ENCODE measurements around the gene LRTM2. TPM values are rescaled to one million over a fixed set of nuclear protein-coding genes. Genes with fewer than 3 reads are reported as not detected.

The LRTM2 gene
- total and polyA plus RNA-seq, 2 experiments from 2014 or later: not detected

- Histone ChIP-seq H3K79me2 (ENCODE audit: insufficient read depth) (no peaks in the 10 kb centered on the region), H3K4me1 (ENCODE audit: insufficient read depth) (no peaks in the 10 kb centered on the region), H3K4me3 (no peak overlapping the region), H3F3A (ENCODE audit: insufficient read depth) (no peaks in the 10 kb centered on the region), H3K4me2 (ENCODE audit: unreplicated experiment) (no peak overlapping the region), H2AFZ (no peak overlapping the region), H3K27me3 (replicated peaks; ENCODE audit: insufficient read depth) (peaks cover 74% of the 10 kb centered on the region), H4K20me1 (ENCODE audit: insufficient read depth) (no peaks in the 10 kb centered on the region), H3K9me3 (ENCODE audit: low read depth) (no peaks in the 10 kb centered on the region), H3K27ac (no peak overlapping the region), H3K9me2 (ENCODE audit: insufficient read depth) (no peaks in the 10 kb centered on the region), H3K9ac (no peak overlapping the region), H3K36me3 (ENCODE audit: low read depth) (no peaks in the 10 kb centered on the region)
- no peak for TF ChIP-seq EZH2phosphoT487 (IDR thresholded peaks at IDR 0.05; ENCODE audit: insufficient read depth, low read depth)
- TF ChIP-seq EZH2 (IDR thresholded peaks at IDR 0.05; ENCODE audit: insufficient read depth, poor library complexity, severe bottlenecking): no peak
- no peak for DNase-seq
- WGBS, 2 experiments (ENCODE audit: low coverage in 1 of 2, low lambda C conversion rate in 2 of 2, missing lambda C conversion rate in 2 of 2): 62 to 63% methylated on average over 13 to 14 of the region's 14 CpGs
- in situ Hi-C loops (cut with MboI): no loop called here
Measured at GRCh38 chr12:1845427-1845826, 25.1 kb downstream of the LRTM2 start.

- Histone ChIP-seq H3K9me3 (ENCODE audit: low read depth) (no peaks in the 10 kb centered on the region), H3K4me3 (no peak overlapping the region), H3K79me2 (ENCODE audit: insufficient read depth) (no peaks in the 10 kb centered on the region), H2AFZ (no peak overlapping the region), H3K4me2 (ENCODE audit: unreplicated experiment) (no peak overlapping the region), H3K4me1 (ENCODE audit: insufficient read depth) (no peaks in the 10 kb centered on the region), H3K36me3 (ENCODE audit: low read depth) (no peaks in the 10 kb centered on the region), H4K20me1 (ENCODE audit: insufficient read depth) (no peaks in the 10 kb centered on the region), H3K27me3 (replicated peaks; ENCODE audit: insufficient read depth) (peaks cover 70% of the 10 kb centered on the region), H3F3A (ENCODE audit: insufficient read depth) (peaks cover under 1% of the 10 kb centered on the region; the same call in 1 of the 2 replicates), H3K9me2 (ENCODE audit: insufficient read depth) (no peaks in the 10 kb centered on the region), H3K9ac (no peak overlapping the region), H3K27ac (no peak overlapping the region)
- 64 to 66% methylated on average over 5 of the region's 5 CpGs for WGBS, 2 experiments (ENCODE audit: low coverage in 1 of 2, low lambda C conversion rate in 2 of 2, missing lambda C conversion rate in 2 of 2)
- no peak for DNase-seq
- TF ChIP-seq EZH2 (IDR thresholded peaks at IDR 0.05; ENCODE audit: insufficient read depth, poor library complexity, severe bottlenecking) (no peak), EZH2phosphoT487 (IDR thresholded peaks at IDR 0.05; ENCODE audit: insufficient read depth, low read depth) (no peak)
- in situ Hi-C loops (cut with MboI): no loop called here
Measured at GRCh38 chr12:1845886-1846285, 25.5 kb downstream of the LRTM2 start.

GRCh38 chr12:1846421-1847405 lies 26.3 kb downstream of the LRTM2 start:
- Histone ChIP-seq H3K79me2 (ENCODE audit: insufficient read depth) (no peaks in the 10 kb centered on the region), H3K27ac (no peak overlapping the region), H3F3A (ENCODE audit: insufficient read depth) (peaks cover 9% of the 10 kb centered on the region), H4K20me1 (ENCODE audit: insufficient read depth) (no peaks in the 10 kb centered on the region), H2AFZ (no peak overlapping the region), H3K4me2 (ENCODE audit: unreplicated experiment) (no peak overlapping the region), H3K4me3 (no peak overlapping the region), H3K27me3 (replicated peaks; ENCODE audit: insufficient read depth) (peaks cover 62% of the 10 kb centered on the region), H3K9me2 (ENCODE audit: insufficient read depth) (no peaks in the 10 kb centered on the region), H3K9ac (no peak overlapping the region), H3K4me1 (ENCODE audit: insufficient read depth) (no peaks in the 10 kb centered on the region; the same call in 1 of the 2 replicates), H3K36me3 (ENCODE audit: low read depth) (no peaks in the 10 kb centered on the region), H3K9me3 (ENCODE audit: low read depth) (no peaks in the 10 kb centered on the region)
- WGBS, 2 experiments (ENCODE audit: low coverage in 1 of 2, low lambda C conversion rate in 2 of 2, missing lambda C conversion rate in 2 of 2): 57 to 58% methylated on average over 24 of the region's 24 CpGs
- DNase-seq: no peak
- in situ Hi-C loops (cut with MboI): no loop called here
- TF ChIP-seq EZH2 (IDR thresholded peaks at IDR 0.05; ENCODE audit: insufficient read depth, poor library complexity, severe bottlenecking): no peak
- TF ChIP-seq EZH2phosphoT487 (IDR thresholded peaks at IDR 0.05; ENCODE audit: insufficient read depth, low read depth): no peak

- Histone ChIP-seq H3K4me1 (ENCODE audit: insufficient read depth) (no peaks in the 10 kb centered on the region; the same call in 1 of the 2 replicates), H3K79me2 (ENCODE audit: insufficient read depth) (no peaks in the 10 kb centered on the region), H3K4me3 (no peak overlapping the region), H3K36me3 (ENCODE audit: low read depth) (no peaks in the 10 kb centered on the region), H2AFZ (no peak overlapping the region), H3K9ac (no peak overlapping the region), H3K4me2 (ENCODE audit: unreplicated experiment) (no peak overlapping the region), H3K27ac (no peak overlapping the region), H4K20me1 (ENCODE audit: insufficient read depth) (no peaks in the 10 kb centered on the region), H3K9me2 (ENCODE audit: insufficient read depth) (no peaks in the 10 kb centered on the region), H3K9me3 (ENCODE audit: low read depth) (no peaks in the 10 kb centered on the region), H3F3A (ENCODE audit: insufficient read depth) (peaks cover 10% of the 10 kb centered on the region), H3K27me3 (replicated peaks; ENCODE audit: insufficient read depth) (peaks cover 57% of the 10 kb centered on the region)
- 38 to 42% methylated on average over 4 of the region's 4 CpGs for WGBS, 2 experiments (ENCODE audit: low coverage in 1 of 2, low lambda C conversion rate in 2 of 2, missing lambda C conversion rate in 2 of 2)
- no peak for DNase-seq
- TF ChIP-seq EZH2 (IDR thresholded peaks at IDR 0.05; ENCODE audit: insufficient read depth, poor library complexity, severe bottlenecking) (no peak), EZH2phosphoT487 (IDR thresholded peaks at IDR 0.05; ENCODE audit: insufficient read depth, low read depth) (no peak)
- in situ Hi-C loops (cut with MboI): no loop called here
Measured at GRCh38 chr12:1847411-1847810, 27.0 kb downstream of the LRTM2 start.
